Activated CD4-positive, CD25-positive, alpha-beta regulatory T cell (primary cell): Measurements from ENCODE around the gene EXOC4.

Experiments used
- DNase-seq, 4 experiments: peaks; one replicate each; lab custom pipeline; 2025; lab: John Stamatoyannopoulos, UW

Gene EXOC4

DNA sequence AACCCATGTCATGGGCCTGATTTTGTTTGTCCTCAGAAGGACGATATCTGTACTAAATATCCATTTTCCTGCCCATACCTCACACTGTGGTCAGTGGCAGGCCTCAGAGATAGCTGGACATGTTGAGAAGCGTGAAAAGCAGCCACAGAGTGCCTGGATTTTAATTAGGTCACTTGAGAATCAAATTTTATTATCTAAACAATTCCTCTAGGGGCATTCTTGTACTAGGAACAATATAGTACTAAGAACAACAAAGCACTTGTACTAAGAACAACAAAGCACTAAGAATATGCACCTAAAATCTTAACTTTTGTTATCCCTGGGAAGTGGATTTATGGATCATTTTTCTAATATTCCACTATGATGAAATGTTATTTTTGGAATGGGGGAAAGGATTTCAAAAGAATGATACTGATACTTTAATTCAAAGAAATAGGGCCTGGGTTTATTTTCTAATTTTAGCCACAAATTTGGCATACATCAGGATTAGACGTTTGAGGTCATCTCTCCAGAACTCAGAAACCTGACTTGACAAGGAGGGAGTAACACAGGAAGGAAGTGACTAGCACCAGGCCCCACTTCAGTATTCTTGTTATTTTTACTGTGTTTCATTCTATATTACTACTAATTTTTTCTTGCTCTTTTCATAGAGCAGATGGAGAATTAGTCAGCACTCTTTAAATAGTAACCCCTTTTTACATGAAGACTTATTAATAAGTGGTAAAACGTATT lies 112.2 kb downstream of the EXOC4 start:
- no peak for DNase-seq

DNA sequence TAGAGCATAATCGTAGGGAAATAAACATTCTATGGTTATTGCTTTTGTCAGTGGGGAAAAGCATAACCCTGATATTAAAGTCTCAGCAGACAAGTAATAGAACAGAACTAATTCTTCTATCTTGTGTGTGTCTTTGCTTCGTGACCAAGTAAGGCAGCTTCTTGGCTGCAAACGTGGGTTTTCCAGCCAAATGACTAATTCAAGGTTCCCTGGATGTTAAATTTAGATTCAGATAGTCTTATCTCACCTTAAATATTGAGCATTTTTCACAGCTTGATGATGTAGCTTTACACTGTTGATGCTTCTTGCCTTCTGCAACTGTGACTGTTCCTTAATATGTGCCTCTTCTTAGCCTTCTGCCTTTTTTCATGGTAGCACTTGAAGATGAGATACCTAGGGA lies 113.0 kb downstream of the EXOC4 start:
- no peak for DNase-seq

DNA sequence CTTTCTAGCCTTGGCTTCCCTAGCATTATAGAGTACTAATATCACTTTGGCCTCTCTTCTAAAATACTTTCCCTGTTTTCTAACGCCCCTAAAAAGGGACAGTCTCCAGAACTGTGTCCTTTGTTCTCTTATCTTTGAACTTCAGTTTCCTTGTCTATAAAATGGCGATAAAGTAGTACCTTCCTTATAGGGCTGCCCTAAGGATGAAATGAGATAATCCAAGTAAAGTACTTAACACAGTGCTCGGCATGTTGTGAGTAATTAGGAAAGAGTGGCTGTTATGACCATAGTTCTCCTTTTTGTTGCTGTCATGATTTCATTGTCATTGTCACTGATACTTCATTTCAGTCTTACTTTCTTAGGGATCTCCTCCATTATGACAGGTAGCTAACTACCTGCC lies 114.7 kb downstream of the EXOC4 start:
- DNase-seq = no peak

- no peak for DNase-seq
Observed at GRCh38 chr7:133369130-133369529, 116.3 kb downstream of the EXOC4 start.

GRCh38 chr7:133371616-133372015 lies 118.7 kb downstream of the EXOC4 start:
- no peak for DNase-seq

GRCh38 chr7:133372337-133372736 lies 119.5 kb downstream of the EXOC4 start:
- DNase-seq = no peak

GRCh38 chr7:133376514-133376913 lies 123.6 kb downstream of the EXOC4 start:
- no peak for DNase-seq

DNA sequence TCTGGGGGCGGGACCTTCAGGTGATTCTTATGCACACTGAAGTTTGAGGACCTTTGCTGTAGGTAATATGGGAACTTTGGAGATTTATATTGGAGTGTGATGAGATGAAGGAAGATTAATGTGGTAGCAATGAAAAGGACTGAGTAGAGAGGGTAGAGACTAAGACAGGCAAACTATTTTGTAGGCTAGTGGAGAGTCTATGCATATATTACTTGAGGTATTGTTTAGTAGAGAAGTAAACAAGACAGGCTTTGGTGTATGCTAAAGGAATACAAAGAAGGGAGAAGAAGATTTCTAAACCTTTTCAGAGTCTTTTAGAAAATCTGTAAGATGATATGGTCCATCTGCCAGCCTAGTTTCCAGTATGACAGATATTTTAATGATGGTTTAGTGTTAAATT lies 129.1 kb downstream of the EXOC4 start:
- DNase-seq = no peak

DNA sequence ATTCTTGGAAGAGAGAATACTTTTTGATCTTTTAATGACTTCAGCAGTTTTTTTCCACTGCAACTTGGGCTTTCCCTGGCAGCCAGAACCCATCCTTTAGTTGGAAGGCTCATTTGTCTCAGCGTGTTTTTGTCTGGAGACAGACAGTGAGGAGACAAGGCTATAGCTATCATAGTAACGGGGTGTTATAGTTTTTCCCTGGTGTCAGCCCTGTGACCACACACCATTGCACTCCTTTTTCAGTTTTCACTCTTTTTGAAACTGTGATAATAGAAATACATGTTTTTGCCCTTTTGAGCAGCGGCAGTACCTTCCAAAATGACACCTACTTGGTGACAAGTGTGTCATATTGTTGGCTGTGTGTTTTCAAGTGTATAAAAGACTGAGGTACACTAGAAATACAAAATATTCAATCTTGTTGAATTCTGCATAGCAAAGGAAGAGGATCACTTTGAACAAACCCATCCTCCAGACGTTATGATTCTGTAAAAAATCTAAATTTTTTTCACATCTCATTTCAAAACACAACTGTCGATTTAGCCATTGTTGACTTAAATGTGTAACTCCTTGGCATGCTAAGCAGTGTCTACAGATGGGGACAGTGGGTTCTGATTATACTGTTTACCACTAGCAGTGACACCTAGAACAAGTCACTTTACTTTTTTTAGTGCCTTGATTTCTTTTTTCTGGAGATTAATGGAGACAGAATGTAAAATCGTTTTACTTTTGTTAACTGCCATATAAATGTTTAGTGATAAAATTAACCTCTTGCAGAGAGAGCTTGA lies 130.1 kb downstream of the EXOC4 start:
- DNase-seq = no peak

GRCh38 chr7:133386205-133386604 lies 133.3 kb downstream of the EXOC4 start:
- no peak for DNase-seq

- no peak for DNase-seq
Observed at GRCh38 chr7:133389727-133390126, 136.8 kb downstream of the EXOC4 start.

- no peak for DNase-seq
Observed at GRCh38 chr7:133391206-133391605, 138.3 kb downstream of the EXOC4 start.

- DNase-seq = no peak
Observed at GRCh38 chr7:133394369-133394768, 141.5 kb downstream of the EXOC4 start.

DNA sequence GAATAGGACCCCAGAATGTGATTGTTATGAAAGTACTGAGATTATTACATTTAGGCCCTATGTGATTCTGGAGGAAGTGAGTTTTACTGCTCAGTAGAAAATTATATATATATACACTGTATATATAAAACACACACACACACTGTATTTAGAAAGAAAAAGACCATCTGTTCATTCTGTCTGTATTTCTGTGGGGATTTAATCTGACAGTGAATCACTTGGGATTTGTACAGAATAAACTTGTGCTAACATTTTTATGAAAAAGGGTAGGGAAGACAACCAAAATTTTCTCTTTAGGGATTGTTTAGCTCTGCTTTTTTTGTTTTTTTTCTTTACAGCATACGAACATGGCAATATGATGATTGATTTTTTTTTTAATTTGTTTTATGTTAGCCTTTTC lies 142.7 kb downstream of the EXOC4 start:
- DNase-seq = no peak

- DNase-seq = no peak
Observed at GRCh38 chr7:133398506-133398905, 145.6 kb downstream of the EXOC4 start.

DNA sequence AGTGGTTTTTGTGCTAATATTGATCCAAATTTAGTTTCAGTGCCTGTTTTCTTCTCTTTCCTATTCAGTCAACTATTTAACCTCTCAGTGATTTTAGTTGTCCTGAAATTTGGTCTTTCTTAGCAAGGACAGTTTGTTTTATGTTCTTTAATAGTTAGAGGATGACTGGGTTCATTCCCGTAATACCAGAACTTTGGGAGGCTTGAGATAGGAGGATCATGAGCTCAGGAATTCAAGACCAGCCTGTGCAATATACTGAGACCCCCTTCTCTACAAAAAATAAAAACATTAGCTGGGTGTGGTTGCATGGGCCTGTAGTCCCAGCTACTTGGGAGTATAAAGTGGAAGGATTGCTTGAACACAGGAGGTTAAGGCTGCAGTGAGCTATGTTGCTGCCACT lies 148.3 kb downstream of the EXOC4 start:
- no peak for DNase-seq

DNA sequence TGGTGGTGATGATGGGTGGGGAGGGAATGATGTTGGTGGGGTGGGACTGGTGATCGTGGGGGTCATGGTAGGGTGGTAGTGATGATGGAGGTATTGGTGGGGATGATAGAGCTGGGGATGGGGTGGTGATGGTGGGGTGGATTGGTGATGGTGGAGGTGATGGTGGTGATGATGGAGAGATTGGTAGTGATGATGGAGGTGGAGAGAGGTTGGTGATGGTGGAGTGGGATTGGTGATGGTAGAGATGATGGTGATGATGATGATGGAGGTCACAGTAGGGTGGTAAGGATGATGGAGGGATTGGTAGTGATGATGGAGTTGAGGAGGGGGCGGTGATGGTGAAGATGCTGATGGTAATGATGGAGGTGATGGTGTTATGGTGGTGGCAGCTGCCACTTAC lies 155.3 kb downstream of the EXOC4 start:
- DNase-seq = no peak

DNA sequence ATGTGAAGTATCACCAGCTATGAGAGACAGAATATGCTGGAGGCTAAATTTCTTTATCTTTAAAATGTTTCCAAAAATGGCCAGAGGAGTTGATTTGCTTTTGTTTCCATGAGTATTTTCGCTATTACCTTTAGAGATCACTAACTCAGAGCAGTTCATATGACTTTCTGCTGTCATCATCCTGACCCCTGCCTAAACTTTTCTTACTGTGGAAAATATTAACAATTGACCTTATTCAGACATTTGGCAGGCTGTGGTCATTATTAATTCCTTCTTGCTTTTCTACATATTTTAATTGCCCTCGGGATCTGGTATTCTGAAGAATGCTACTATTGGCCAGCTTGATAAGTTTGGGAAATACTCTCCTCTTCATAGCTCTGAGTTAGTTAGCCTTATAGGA lies 156.5 kb downstream of the EXOC4 start:
- no peak for DNase-seq

GRCh38 chr7:133409966-133410365 lies 157.1 kb downstream of the EXOC4 start:
- DNase-seq = no peak

DNA sequence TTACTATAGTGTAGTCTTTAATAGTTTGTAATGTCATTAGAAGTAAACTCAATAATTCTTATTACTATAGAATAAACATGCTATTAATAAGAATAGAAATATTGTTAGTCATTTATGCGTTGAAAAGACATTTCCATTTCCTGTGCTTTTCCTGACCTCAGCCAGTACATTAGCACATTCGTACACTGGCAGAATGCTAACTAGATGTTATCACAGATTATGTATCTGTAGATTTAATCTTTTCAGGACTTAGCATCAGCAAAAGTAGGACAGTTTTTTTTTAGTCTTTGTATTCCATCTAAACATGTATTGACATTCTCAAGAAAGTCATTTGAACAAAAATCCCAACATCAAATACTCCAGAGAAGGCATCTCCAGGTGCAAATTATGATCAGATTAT lies 158.5 kb downstream of the EXOC4 start:
- DNase-seq = no peak

GRCh38 chr7:133412942-133413341 lies 160.1 kb downstream of the EXOC4 start:
- no peak for DNase-seq

- no peak for DNase-seq
Observed at GRCh38 chr7:133419041-133419440, 166.2 kb downstream of the EXOC4 start.

- no peak for DNase-seq
Observed at GRCh38 chr7:133423618-133424017, 170.7 kb downstream of the EXOC4 start.

DNA sequence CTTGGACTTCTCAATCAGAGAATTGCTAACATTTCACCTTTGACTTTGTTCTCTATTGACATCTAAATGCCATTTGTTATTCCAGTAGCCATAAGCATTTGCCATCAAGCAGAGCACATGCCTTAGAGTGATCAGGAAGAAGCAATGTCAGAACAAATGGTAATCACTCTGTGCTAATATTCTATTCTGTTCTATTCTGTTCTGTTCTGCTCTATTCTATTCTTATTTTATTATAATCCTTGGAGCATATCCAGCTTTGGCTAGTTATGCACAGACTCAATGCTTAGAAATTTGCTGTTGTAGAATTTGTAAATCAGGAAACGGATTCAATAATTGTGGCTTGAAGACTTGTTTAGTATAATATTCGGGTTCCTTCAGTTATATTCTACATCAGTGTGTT lies 175.4 kb downstream of the EXOC4 start:
- no peak for DNase-seq
